HEK293T (cell line): ENCODE data around the gene CCR7.

ENCODE experiments used
- BHLHE40 ChIP-seq: fragments of 450-650 bp; IDR thresholded peaks from 2 replicates; pipeline ENCODE4 v1.6.1; 2016; ENCODE audit warnings: mild to moderate bottlenecking, moderate library complexity, borderline replicate concordance
- SP1 ChIP-seq: fragments of 450-650 bp; IDR thresholded peaks from 2 replicates; pipeline ENCODE4 v1.6.1; 2017

DNA sequence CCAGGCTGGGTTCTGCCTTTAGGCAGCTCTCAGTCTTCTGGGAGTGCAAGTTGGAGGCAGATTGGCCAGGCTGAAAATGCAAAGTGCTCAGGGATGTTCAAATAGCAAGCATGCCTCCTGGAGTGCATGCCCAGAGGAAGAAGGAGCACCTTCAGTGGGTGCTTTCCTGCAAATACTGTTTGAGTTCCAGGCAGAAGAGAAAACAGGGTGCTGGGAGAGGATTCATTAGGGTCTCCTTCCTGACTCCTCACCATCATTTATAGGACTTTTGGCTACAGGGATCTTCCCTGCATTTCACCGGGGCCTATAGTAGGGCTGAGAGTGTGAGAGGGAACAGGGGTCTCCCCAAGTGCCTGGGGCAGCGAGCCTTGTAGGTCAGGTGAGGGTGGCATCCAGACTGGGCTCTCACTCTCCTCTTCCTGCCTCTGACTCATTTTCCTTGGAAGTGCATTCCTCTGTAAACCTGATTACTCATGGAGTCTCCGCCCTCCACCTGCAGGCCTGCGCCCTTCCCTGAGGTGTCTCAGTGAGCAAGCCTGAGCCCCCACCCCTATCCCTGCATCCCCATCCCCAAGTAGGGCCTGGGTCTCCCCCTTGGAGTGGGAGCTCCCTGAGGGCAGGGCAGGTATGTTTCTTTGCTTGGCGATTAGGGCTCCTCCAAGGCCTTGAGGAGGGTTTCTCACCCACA, 46.7 kb downstream of the CCR7 start:
- TF ChIP-seq SP1 = no peak
- no peak for TF ChIP-seq BHLHE40
